ENCODE results near the gene C14orf180. TPM values are rescaled to one million over a fixed set of nuclear protein-coding genes. Genes with fewer than 3 reads are reported as not detected.

Gene C14orf180
- total RNA-seq, 1 donor from 2014 or later, result 1.7 TPM

GRCh38 chr14:104561632-104562495 is 17.7 kb upstream of the C14orf180 start:
- DNase-seq (ENCODE audit: low spot score), result no peak

- no peak for DNase-seq (ENCODE audit: low spot score)
These were observed 17.0 kb upstream of the C14orf180 start for GRCh38 chr14:104562606-104563005.

GRCh38 chr14:104563191-104563741 is 16.3 kb upstream of the C14orf180 start:
- DNase-seq (ENCODE audit: low spot score), result no peak

GRCh38 chr14:104563742-104564615 is 15.6 kb upstream of the C14orf180 start:
- DNase-seq (ENCODE audit: low spot score), result peak; percentile 74

GRCh38 chr14:104564744-104565679 is 14.6 kb upstream of the C14orf180 start:
- DNase-seq (ENCODE audit: low spot score), result no peak

- no peak for DNase-seq (ENCODE audit: low spot score)
These were observed 12.2 kb upstream of the C14orf180 start for GRCh38 chr14:104567141-104567956.

- no peak for DNase-seq (ENCODE audit: low spot score)
These were observed 11.7 kb upstream of the C14orf180 start for GRCh38 chr14:104567957-104568225.

- no peak for DNase-seq (ENCODE audit: low spot score)
These were observed 10.9 kb upstream of the C14orf180 start for GRCh38 chr14:104568620-104569019.

GRCh38 chr14:104569435-104569834 is 10.1 kb upstream of the C14orf180 start:
- DNase-seq (ENCODE audit: low spot score), result no peak

GRCh38 chr14:104571246-104571645 is 8.3 kb upstream of the C14orf180 start:
- no peak for DNase-seq (ENCODE audit: low spot score)

- DNase-seq (ENCODE audit: low spot score), result no peak
These were observed 7.4 kb upstream of the C14orf180 start for GRCh38 chr14:104572024-104572626.

- DNase-seq (ENCODE audit: low spot score), result no peak
These were observed 6.9 kb upstream of the C14orf180 start for GRCh38 chr14:104572668-104573067.

GRCh38 chr14:104573930-104574329 is 5.6 kb upstream of the C14orf180 start:
- no peak for DNase-seq (ENCODE audit: low spot score)

GRCh38 chr14:104574536-104574935 is 5.0 kb upstream of the C14orf180 start:
- no peak for DNase-seq (ENCODE audit: low spot score)

- DNase-seq (ENCODE audit: low spot score), result no peak
These were observed 4.5 kb upstream of the C14orf180 start for GRCh38 chr14:104574978-104575583.

- DNase-seq (ENCODE audit: low spot score), result no peak
These were observed 3.2 kb upstream of the C14orf180 start for GRCh38 chr14:104576232-104576969.

- DNase-seq (ENCODE audit: low spot score), result no peak
These were observed 2.6 kb upstream of the C14orf180 start for GRCh38 chr14:104576970-104577332.

- no peak for DNase-seq (ENCODE audit: low spot score)
These were observed 2.1 kb upstream of the C14orf180 start for GRCh38 chr14:104577426-104577825.

- no peak for DNase-seq (ENCODE audit: low spot score)
These were observed 1.7 kb upstream of the C14orf180 start for GRCh38 chr14:104577847-104578301.

All from ureter (tissue), 1 donor.